Effector CD8-positive, alpha-beta T cell (primary cell): ENCODE data around the gene ADAMTS4.

Source experiments
- DNase-seq: peaks from one replicate; lab custom pipeline; 2025; lab: John Stamatoyannopoulos, UW

Gene ADAMTS4

DNA sequence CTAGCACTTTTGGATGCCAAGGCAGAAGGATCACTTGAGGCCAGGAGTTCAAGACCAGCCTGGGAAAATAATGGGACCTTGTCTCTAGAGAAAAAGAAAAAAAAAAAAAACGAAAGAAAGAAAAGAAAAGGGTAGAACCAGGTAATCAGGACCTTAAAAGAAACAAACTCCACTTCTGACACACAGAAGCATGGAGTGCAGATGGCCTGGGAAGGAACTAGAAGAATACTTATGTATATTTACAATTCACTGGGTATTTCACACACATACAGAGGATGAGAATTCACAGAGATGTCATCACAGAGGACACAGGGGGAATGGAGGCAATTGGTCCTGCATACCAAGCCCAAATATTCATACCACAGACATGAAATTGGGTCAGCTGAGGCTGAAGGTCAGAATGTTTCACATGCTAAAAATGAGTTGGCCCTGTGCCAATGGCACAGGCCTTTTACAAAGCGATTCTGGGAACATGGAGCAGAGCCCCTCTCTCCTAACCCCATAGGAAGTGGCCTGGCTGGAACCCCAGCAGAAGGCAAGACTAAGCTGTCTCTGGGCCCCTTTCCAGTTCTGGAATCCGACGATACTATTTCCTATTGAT is 26.0 kb downstream of the ADAMTS4 start:
- DNase-seq: no peak

DNA sequence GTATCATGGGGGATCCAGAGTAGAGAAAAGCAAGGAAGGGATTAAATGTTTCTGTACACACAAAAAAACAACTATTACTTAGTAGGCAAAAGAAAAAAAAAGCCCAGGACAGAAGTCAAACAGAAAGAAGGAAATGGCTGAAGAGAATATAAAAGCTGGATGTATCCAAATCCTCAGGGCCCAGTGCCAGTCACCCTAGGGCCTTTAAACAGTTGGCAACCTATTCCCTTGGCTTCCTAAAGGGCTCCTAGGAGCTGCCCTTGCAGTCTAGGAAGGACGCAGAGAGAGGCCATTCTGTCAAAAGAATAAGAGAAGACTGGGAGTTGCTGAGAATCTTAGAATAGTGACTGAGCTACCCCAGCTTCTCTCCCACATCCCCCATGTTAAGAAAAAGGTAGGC is 26.5 kb downstream of the ADAMTS4 start:
- DNase-seq: no peak

GRCh38 chr1:161171696-161172095 is 27.2 kb downstream of the ADAMTS4 start:
- DNase-seq: no peak

DNA sequence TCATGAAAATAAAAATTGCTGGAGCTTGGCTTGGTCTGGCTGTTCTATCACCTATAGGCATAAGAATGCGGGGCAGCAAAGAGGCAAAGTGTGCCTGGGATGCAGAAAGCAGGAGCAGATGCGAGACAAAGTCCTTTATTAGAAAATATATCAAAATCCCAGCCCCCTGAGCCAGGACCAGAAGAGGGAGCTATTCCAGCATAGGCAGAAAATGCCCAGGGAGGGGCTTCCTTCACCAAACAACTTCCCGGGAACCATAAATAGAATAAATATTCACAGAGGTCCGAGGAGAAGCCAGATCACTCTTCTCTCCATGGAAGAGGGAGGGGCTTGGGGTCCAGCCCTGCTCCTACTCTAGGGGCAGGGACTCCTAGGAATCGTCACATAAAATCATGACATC is 27.7 kb downstream of the ADAMTS4 start:
- no peak for DNase-seq

GRCh38 chr1:161168906-161169305 is 29.9 kb downstream of the ADAMTS4 start:
- no peak for DNase-seq

GRCh38 chr1:161166669-161167548 is 31.9 kb downstream of the ADAMTS4 start:
- DNase-seq: no peak

- DNase-seq: peak; percentile 84
These were observed 32.8 kb downstream of the ADAMTS4 start, which contains the start of gene PPOX for GRCh38 chr1:161165742-161166668. Gene PPOX (plus strand): TSS chr1:161166426. CDS start chr1:161166848, 422 bp downstream.

DNA sequence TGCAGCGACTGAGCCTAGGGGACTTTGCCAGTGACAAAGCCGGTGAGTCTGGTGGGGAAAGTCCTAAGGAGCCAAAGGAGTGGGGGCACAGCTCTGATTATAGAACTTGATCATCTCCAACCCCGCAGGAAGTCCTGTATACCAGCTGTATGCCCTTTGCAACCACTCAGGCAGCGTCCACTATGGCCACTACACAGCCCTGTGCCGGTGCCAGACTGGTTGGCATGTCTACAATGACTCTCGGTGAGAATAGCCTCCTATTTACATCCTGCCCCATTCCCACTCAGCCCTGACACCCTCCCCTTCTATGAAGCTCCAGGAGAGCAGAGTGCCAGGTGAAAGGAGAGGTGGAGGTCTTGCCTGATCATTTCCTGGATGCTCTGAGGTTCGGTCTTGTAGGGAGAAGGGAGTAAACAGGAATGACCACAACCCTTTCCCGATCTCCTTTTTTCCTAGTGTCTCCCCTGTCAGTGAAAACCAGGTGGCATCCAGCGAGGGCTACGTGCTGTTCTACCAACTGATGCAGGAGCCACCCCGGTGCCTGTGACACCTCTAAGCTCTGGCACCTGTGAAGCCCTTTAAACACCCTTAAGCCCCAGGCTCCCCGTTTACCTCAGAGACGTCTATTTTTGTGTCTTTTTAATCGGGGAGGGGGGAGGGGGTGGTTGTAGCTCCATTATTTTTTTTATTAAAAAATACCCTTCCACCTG is 33.8 kb downstream of the ADAMTS4 start:
- no peak for DNase-seq

DNA sequence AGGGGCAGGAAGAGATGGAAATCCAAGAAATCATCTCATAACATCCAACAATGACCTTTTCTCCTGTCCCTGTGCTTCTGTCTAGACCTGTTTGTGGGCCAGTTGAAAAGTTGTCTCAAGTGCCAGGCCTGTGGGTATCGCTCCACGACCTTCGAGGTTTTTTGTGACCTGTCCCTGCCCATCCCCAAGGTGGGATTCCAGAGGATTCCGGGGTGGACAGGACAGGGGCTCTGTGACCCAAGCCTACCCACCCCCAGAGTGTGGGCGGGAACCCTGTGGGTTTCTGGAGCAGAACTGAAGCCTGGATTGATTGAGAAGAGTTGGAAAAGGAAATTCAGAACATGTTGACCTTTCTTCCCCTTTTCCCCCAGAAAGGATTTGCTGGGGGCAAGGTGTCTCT is 35.1 kb downstream of the ADAMTS4 start:
- no peak for DNase-seq

DNA sequence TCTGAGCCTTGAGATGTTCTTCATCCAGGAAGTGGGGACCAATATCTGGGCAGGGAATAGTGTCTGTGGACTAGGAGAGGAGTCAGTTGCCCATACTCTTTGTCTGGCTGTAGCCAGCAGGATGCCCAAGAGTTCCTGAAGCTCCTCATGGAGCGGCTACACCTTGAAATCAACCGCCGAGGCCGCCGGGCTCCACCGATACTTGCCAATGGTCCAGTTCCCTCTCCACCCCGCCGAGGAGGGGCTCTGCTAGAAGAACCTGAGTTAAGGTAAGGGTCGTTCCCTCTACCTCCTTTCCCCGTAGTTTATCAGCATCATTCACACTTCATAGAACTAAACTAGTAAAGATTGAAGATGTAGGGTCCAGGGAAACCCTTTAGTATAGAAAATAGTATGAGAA is 36.0 kb downstream of the ADAMTS4 start:
- DNase-seq: no peak

DNA sequence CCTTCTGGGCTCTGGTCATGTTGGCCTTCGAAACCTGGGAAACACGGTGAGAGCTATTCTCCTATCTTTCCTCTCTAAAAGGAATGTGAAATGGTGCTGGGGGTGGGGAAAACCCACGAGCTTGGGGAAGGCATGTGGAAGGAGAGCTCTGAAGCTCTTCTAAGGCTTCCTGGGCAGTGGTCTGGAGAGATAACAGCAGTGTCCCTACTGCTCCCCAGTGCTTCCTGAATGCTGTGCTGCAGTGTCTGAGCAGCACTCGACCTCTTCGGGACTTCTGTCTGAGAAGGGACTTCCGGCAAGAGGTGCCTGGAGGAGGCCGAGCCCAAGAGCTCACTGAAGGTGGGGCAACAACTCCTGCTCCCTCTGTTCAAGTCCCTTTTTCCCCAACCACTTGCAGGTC is 36.8 kb downstream of the ADAMTS4 start:
- no peak for DNase-seq

DNA sequence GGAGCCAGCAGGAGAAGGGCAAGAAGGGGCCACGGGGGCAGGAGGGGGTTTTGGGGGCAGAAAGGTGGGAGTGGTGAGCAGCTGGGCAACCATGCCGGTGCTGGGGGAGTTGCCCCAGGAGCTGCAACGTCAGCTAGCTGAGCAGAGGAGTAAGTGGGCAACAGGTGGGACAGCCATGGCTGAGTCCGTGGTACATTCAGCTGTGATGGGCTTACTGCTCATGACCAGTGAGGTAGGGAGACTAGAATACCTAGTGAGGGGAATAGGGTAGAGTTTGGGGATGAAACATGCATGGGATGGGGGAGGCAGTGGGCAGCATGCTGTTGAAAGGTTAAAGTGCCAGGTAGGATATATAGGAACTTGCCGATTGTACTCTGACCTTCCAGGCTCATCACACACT is 37.2 kb downstream of the ADAMTS4 start:
- no peak for DNase-seq

DNA sequence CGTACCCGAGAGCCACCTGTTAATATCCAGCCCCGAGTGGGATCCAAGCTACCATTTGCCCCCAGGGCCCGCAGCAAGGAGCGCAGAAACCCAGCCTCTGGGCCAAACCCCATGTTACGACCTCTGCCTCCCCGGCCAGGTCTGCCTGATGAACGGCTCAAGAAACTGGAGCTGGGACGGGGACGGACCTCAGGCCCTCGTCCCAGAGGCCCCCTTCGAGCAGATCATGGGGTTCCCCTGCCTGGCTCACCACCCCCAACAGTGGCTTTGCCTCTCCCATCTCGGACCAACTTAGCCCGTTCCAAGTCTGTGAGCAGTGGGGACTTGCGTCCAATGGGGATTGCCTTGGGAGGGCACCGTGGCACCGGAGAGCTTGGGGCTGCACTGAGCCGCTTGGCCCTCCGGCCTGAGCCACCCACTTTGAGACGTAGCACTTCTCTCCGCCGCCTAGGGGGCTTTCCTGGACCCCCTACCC is 38.1 kb downstream of the ADAMTS4 start:
- no peak for DNase-seq

GRCh38 chr1:161159913-161160243 is 39.0 kb downstream of the ADAMTS4 start:
- no peak for DNase-seq

DNA sequence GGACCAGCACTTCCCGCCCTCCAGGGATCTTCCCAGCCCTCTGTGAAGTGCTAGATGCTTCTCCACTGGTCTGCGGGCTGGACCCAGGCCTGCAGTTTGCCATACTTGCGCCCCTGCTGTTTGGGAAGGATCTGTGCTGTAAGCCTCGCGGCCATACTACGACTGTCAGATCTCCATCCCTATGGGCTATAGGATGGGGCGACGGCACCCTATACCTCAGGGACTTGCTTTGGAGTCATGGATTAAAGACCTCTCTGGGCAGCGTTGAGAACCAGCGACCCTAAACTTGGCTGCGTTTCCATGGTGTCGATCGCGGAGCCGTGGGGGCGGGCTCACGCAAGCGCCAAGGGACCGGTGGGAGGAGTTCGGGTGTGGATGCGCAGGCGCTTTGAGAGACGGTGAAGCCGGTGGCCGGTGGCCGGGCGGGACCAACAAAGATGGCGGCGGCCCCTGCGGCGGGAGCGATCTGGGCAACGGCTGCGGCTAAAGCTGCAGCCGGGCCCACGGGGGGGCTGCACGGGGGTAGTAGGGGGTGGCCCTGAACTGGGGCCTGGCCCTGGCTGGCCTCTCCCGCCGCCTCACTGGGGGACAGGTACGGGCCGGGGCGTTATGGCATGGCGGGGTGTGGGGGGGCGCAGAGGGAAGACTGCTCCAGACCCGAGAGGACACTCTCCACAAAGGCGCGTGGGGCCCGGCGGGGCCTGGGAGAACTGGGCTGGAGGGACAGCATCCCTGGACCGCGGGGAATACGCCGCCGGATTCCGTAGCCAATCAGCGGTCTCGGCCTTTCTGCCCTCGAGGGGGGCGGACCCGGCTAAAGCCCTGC is 39.6 kb downstream of the ADAMTS4 start, which contains the start of gene USP21:
USP21 (plus strand) TSS at position 414 of the 826 bp plus-strand sequence. CDS start 1,141 bp downstream, outside the sequence.
- peak; percentile 86 for DNase-seq

GRCh38 chr1:161158316-161159010 is 40.4 kb downstream of the ADAMTS4 start:
- no peak for DNase-seq

DNA sequence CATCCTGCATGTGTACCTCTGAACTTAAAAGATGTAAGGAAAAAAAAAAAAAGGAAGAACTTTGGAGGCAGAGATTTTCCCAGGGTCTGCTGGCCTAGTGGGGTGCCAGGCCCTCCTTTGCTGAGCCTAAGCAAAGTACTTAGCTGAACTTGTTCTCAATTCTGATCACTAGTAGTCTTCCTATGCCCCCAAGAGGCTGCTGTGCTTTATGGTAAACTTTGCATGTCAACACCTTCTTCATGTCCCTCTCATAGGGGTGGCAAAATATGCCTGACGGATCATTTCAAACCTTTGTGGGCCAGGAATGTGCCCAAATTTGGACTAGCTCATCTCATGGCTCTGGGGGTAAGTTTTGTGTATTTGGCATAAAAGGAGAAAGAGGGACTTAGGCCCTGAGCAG is 41.0 kb downstream of the ADAMTS4 start:
- no peak for DNase-seq

GRCh38 chr1:161153682-161154337 is 45.0 kb downstream of the ADAMTS4 start, which contains the start of gene UFC1:
Gene UFC1 (plus strand): TSS chr1:161153978. CDS start chr1:161153998, 20 bp downstream.
- peak; percentile 72 for DNase-seq

DNA sequence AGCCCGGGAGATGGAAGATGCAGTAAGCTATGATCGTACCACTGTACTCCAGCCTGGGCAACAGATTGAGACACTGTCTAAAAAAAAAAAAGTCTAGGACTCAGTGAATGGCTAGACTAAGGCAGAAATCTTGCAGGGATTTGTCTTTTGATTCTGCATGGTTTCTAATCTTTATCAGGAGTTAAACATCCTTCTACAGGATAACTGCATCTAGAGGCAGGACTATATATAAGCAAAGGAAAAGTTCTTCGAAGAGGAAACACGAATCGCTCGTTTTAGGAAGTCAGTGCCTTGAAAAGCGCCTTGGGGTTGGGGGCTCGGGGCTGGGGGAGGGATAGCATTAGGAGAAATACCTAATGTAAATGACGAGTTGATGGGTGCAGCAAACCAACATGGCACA is 45.7 kb downstream of the ADAMTS4 start:
- DNase-seq: no peak
